A549 treated with AZD2906 at 1 μM for 4 hours (cell line): ENCODE data around the gene FEV. TPM values are rescaled to one million over a fixed set of nuclear protein-coding genes. Genes with fewer than 3 reads are reported as not detected.

ENCODE experiments used
- total RNA-seq: library from RNA; stranded (reverse); fragments of 200-300 nt; extraction: Qiagen RNA extraction; gene quantifications from 5 replicates; pipeline ENCODE4 v1.2.3, GENCODE V29; 2022

Gene FEV
- not detected in 5 replicates for total RNA-seq

GRCh38 chr2:218985021-218985324 is at the start of gene FEV:
Gene FEV, minus strand, starts transcription at chr2:218985184. Its CDS starts 109 bp downstream, at chr2:218985075.

GRCh38 chr2:218993345-218994315 is 8.6 kb upstream of the FEV start, which contains the start of gene CRYBA2:
Gene CRYBA2, minus strand, starts transcription at chr2:218993422. Its CDS starts 246 bp downstream, at chr2:218993176.

GRCh38 chr2:218959141-218959731 is 25.7 kb downstream of the FEV start, which contains the start of gene CDK5R2:
Gene CDK5R2, plus strand, starts transcription at chr2:218959666. Its CDS starts 155 bp downstream, at chr2:218959821.

Other genes with a start within 250 kb of the FEV start
- 0.09 to 0.18 TPM (median 0.11 TPM) in 5 replicates for gene CYP27A1, start 203.0 kb downstream of the FEV start, total RNA-seq
- gene PRKAG3, start 153.4 kb downstream of the FEV start, total RNA-seq, result not detected in 5 replicates
- gene WNT6, start 125.4 kb downstream of the FEV start, total RNA-seq, result 0.17 to 0.27 TPM (median 0.25 TPM) in 5 replicates
- 0.06 to 0.11 TPM (median 0.09 TPM) in 4 of 5 replicates, not detected in the other for gene WNT10A, start 104.3 kb downstream of the FEV start, total RNA-seq
- gene CDK5R2, start 25.5 kb downstream of the FEV start, total RNA-seq, result 4.6 to 8.8 TPM (median 7.0 TPM) in 5 replicates
- gene CRYBA2, start 8.2 kb upstream of the FEV start, total RNA-seq, result 0.10 to 0.25 TPM in 2 of 5 replicates, not detected in the others
- gene CFAP65, start 56.3 kb upstream of the FEV start, total RNA-seq, result 0.11 to 0.32 TPM (median 0.17 TPM) in 5 replicates
- 0.28 to 0.88 TPM (median 0.74 TPM) in 5 replicates for gene IHH, start 75.7 kb upstream of the FEV start, total RNA-seq
- gene NHEJ1, start 175.6 kb upstream of the FEV start, total RNA-seq, result 15.2 to 19.0 TPM (median 16.9 TPM) in 5 replicates
- gene SLC23A3, start 184.8 kb upstream of the FEV start, total RNA-seq, result 0.13 to 0.63 TPM (median 0.41 TPM) in 5 replicates
- 39.9 to 49.9 TPM (median 47.1 TPM) in 5 replicates for gene CNPPD1, start 191.7 kb upstream of the FEV start, total RNA-seq
- 65.5 to 83.4 TPM (median 79.7 TPM) in 5 replicates for gene RETREG2, start 193.1 kb upstream of the FEV start, total RNA-seq
- gene ZFAND2B, start 221.6 kb upstream of the FEV start, total RNA-seq, result 16.7 to 21.2 TPM (median 20.2 TPM) in 5 replicates
- 21.3 to 30.4 TPM (median 27.3 TPM) in 5 replicates for gene ABCB6, start 233.8 kb upstream of the FEV start, total RNA-seq
- gene ATG9A, start 244.5 kb upstream of the FEV start, total RNA-seq, result 39.3 to 45.7 TPM (median 44.4 TPM) in 5 replicates
- gene ANKZF1, start 244.6 kb upstream of the FEV start, total RNA-seq, result 12.5 to 17.3 TPM (median 15.3 TPM) in 5 replicates